ENCODE data around the gene NLGN1.

Gene NLGN1

DNA sequence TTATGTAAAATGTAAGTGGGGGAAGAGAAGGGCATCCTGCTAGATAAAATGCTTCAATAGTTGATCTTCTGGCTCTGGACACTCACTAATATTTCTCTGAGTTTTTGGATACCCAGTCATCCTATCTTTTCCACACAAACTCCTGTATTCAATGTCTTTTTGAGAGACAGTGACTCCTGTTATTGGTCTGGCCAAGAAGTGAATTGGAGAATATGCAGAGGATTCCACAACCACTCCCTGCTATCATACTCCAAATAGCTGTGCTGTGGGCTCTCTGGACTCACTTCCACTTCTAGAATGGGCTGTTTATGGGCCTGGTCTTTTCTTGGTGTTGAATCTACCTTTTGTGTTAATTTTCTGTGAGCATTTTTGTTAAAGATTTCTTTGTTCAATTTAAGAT, 376.8 kb downstream of the NLGN1 start:
- DNase-seq, result no peak

GRCh38 chr3:173778251-173778650, 380.7 kb downstream of the NLGN1 start:
- DNase-seq, result no peak

DNA sequence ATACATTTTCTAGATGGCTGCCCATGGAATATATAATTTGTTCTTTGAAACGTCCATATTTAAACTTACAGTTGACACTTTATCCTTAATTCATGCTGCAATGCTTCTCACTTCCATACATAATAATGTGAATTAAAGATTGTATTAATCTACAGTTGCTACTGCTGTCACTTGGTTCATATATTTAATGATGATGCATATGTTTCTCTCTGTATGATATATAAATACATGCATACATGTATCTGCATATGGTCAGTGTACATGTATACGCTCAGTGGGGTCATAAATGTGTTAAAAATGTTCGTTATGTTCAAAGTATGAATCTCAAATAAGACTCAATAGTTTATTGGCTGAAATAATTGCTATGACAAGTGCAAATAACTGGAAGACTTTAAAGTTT, 382.5 kb downstream of the NLGN1 start:
- no peak for DNase-seq

GRCh38 chr3:173785004-173785403, 387.5 kb downstream of the NLGN1 start:
- no peak for DNase-seq

DNA sequence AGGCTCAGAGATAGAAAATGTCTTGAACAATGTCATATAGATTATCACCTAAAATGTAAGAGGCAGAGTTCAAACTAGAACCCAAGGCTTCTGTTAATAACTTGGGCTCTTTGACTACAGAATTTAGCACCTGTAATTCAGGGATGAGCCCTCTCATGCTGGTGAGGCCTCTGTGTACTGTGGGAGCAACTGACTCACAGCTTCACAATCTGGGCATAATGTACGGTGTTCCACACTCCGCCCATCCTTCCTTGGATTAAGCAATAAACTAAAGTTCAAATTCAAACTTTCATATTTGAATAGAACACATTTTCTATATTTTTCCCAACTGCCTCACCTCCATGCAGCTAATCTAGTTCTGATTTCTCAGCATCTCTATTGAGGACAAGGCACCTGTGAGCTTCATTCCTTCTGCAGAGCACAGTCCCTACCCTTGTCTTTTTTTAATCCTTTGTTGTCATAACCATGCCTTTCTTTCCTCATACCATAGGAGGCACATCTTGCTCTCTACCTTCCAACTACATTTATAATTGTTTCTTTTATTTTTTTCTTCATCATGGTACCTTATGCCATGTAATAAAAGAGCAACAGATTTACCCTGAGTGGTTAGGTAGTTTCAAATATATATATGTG, 392.1 kb downstream of the NLGN1 start:
- DNase-seq, result no peak

- DNase-seq, result no peak
Observed at GRCh38 chr3:173793963-173794362, 396.4 kb downstream of the NLGN1 start.

GRCh38 chr3:173796405-173796804, 398.9 kb downstream of the NLGN1 start:
- DNase-seq, result no peak

DNA sequence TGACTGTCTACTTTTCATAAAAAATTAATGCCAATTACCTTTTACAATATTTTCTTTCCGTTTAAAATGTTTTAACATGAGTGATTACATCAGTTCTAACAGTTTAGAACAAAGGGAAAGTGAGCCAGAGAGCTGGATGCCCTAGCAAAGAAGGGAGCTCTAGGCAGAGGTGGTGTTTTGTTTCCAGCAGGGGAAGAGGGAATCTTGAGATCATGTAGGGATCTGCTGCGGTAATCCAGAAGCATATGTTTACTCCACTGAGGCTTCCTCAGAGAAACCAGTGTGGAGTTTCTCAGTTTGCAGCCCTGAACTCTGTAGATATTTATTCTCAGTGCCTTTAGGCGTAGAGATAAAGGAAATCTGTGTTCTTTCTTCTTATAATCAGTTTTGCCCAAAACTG, 399.3 kb downstream of the NLGN1 start:
- no peak for DNase-seq

DNA sequence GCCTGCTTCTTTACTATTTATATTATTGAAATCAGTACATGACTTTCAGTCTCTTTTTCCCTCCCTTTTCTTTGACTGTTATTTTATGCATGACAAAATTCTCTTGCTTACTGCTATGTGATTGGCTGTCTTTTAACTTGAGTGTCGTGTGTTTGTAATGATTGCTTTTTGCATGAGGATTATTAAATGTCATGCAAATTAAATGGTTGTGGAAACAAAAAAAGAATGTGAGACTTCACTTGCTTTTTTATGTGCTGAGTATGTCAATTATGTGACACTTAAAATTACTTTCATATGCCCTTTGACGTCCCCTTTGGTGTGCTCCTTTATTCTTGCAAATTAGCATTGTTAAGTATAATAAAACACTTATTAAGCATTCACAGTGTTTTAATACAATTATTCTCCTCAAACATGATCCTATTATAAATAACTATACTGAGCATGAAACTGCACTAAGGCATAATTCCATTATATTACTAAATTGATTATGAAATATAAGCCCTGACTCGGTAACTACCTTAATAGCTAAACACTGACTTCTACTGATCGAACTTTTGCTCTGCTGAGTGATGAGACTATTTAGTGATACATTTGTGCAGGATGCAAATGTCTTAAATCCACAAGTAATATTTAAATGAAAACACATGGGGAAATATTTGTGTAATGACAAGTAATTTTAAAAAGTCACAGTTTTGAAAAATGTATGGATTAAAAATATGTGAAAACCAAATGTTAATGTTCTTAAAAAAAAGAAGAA, 401.7 kb downstream of the NLGN1 start:
- DNase-seq, result no peak

GRCh38 chr3:173800154-173800553, 402.6 kb downstream of the NLGN1 start:
- DNase-seq, result no peak

GRCh38 chr3:173814809-173815208, 417.3 kb downstream of the NLGN1 start:
- no peak for DNase-seq

DNA sequence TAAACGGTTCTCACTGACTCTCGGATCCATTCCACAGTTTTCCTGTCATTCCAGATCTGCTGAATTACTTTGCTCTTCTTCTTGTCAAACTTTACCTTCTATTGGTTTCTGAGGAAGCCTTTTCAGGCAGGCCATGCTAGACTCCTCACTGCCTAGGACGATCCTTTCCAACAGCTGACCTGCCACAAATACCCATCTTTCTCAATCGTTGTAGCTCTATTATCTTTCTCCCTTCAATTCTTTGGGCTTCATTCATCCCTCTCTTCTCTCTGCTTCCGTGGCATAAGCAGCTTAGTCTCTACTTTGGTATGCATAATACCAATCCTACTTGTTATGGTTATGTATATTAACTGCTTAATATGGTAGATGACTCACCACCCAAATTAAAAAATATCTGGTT, 421.8 kb downstream of the NLGN1 start:
- DNase-seq, result no peak

DNA sequence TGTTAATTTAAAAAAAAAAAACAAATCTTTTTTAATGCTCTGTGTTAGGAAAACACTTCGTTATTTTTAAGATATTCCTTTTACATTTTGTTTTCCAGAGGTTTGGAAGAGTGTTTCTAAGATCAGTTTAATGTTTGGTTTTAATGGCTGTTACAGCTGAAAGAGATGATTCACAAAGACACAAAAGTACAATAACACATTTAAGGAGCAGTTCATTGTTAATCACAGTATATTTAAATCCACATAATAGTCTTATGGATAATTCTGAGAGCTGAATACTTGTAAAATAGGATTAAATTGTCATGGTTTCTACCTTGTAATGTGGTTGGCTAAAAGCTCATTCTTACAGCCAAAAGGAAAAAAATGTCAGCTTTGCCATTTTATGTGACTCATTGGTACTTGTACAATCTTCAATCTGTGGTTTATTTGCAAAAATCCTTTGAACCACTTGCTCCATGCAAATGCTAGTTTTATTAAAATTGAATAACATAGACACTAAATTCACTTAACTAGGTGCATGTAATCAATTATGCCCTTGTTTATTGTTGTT, 426.4 kb downstream of the NLGN1 start:
- DNase-seq, result no peak

DNA sequence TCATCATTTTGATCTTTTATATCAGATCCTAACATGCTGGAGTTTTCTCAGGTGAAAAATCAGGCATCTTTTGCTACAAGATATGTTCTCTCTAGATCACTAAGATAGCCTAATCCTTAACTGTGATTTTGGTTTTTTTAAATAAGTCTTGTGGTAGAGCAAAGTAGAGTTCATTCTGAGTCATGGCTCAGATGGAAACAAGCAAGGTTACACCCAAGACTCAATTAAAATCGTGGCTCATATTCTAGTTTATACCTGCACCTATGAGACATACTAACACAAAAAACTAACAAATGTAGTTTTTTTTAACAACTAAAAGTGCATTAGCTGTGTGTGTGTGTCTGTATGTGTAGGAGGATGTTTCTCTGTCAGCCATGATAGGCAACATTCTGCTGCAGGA, 428.2 kb downstream of the NLGN1 start:
- no peak for DNase-seq

DNA sequence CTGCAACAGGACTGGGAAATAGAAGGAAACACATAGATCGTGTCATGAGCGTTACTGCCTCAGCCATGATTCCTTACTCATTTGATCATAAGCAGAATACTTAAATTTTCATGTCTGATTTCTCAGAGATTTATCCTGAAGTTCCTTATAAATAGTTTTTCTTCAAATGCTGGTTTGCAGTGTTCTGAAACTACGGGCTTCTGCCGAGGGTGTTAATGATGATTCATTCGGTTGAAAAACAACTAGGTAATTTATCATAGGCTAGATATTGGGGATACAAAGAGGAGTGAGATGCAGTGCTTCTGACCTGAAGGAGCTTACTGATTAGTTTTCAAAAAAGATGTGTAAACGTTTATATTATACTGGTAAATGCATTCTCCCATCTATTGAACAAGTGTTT, 428.9 kb downstream of the NLGN1 start:
- no peak for DNase-seq

- DNase-seq, result no peak
Observed at GRCh38 chr3:173826901-173827609, 429.5 kb downstream of the NLGN1 start.

DNA sequence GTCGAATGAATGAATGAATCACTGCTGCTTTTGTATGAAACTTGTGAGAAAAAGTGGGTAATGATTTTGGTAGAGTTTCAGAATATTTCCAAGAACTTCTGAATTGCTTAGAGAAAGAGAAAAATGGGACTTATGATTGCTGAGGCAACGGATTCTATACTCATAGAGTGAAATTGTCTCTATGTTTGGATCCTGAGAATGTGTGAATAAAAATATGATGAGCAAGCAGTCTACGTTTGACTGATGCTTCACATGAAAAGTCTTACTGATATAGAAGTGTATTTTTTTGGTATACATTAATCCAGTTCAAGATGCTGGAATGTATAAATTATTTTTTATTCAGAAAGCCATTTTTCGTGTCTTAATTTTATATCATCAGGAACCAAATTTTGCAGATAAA, 441.1 kb downstream of the NLGN1 start:
- no peak for DNase-seq

DNA sequence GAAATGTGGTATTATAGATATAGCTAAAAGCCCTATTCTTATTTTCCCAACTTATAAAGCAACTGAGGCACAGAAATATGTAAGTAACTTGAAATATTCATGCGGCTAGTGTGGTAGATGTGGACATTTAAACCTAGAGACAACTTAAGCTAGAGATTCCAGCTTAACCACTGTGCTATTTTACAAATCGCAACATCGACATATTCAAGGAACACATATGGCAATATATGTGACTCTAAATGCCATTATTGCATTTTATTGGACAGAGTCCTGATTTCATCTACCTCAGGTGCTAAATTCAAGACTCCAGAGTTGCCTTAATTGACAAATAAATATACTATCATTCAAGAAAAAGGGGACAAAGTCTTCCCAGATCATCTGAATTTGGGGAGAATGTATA, 442.3 kb downstream of the NLGN1 start:
- DNase-seq, result no peak

DNA sequence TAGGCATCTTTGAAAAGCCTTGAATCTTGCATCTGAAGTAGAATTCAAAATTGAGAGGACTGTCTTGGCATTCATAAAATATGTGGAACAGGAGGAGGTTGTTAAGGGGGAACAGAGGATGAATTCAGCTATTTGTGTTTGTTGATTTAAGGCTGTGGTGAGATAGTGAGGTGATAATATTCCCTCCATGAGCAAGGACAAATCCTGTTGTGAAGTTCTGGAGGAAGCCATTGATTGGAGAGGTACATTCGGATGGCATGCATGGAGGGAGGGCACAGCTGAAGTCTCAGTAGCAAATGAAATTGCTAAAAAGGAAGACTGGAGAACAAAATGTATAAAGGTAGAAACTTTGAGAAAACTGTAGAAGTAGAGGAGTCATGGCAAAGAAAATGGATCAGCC, 443.8 kb downstream of the NLGN1 start:
- no peak for DNase-seq

- DNase-seq, result no peak
Observed at GRCh38 chr3:173843060-173843459, 445.5 kb downstream of the NLGN1 start.

GRCh38 chr3:173846584-173846983, 449.0 kb downstream of the NLGN1 start:
- DNase-seq, result no peak

- no peak for DNase-seq
Observed at GRCh38 chr3:173849489-173849888, 451.9 kb downstream of the NLGN1 start.

DNA sequence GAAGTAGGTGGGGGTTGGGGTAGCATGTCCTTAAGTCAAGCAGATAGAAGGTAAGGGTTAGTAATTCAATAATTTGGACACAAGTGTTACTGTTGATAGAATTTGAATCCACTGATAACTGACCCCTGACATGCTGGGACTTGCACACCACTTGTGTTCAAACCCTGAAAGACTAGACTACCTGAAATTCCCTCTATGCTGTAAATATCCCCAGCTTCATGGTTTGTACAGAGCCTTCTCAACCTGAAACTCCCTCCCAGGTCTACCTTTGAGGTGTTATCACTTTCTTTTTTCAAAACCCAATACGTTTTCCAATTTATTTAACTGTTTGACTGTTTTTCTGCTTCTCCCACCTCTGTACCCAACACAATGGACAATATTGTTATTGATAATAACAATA, 459.6 kb downstream of the NLGN1 start:
- no peak for DNase-seq

DNA sequence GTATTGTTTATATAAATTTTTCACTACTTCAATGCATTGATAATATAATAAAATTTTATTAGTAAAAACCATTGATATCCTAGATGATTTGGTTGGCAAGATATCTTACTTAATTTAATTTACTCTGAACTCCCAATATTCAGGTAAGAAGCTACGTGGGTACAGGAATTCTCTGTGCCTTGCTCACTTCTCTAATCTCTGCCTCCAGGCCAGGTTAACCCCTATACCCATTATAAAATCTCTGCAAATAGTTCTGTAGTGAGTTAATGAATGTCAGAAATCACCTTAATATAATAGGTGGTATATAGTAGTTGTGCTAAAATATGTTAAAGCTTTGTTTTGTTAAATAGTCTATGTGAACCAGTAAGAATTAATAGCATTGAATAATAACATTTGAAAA, 465.2 kb downstream of the NLGN1 start:
- no peak for DNase-seq
